Measurements from ENCODE around the gene RPS23.
"Not testable (repeated sequence)": the region's sequence is repeated elsewhere in the genome, so short reads cannot be mapped to it uniquely, and the experiment has no call there.

The RPS23 gene

DNA sequence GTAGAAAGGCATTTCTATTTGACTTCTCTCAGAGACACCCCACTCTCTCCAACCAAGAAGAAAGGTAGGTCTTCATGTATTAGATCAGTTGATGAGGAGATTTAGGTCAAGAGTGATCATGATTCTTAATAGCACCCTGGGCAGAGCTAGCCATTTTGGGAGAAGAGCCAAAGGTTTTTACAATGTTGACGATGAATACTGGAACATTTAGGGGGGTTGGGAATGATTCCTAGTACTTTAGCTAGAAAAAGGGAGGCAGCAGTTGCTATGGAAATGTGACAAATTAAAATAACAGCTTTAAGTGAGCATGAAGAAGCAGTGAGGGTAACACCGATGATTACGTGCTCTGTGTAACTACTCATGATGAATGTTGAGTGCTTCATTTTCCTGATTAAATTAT is 9.5 kb upstream of the RPS23 start:
- Histone ChIP-seq H3K4me3 (ENCODE audit: low read length) (no peak overlapping the region), H3K27me3 (replicated peaks; ENCODE audit: control insufficient read depth, insufficient read depth, low read length) (no peaks in the 10 kb centered on the region), H3K9ac (ENCODE audit: low read length) (no peak overlapping the region), H3K4me1 (ENCODE audit: control insufficient read depth, insufficient read depth, low read length) (peaks cover 2% of the 10 kb centered on the region), H3K9me3 (ENCODE audit: control insufficient read depth, low read length) (no peaks in the 10 kb centered on the region), H3K36me3 (ENCODE audit: control insufficient read depth, insufficient read depth, low read length, severe bottlenecking) (no peaks in the 10 kb centered on the region)
- no peak for DNase-seq (ENCODE audit: low read depth)

DNA sequence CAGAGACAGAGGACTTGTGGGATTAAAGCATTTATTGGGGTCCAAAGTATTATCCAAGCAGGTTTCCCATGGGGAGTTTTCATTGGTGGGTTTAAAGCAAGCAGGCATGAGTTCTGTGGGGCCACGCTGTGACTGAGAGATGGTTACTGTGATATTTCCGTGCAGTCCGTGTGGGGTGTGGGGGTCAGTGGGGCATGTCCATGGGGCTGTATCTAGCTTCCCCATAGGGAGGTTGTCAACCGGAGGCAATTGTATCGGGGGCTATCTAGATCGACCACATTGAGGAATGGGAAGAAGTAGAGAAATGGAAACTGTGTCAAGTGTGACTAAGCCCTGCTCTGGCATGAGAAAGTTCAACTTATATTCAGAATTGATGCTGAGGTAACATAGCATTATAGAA is 7.1 kb upstream of the RPS23 start:
- Histone ChIP-seq H3K36me3 (ENCODE audit: control insufficient read depth, insufficient read depth, low read length, severe bottlenecking) (no peaks in the 10 kb centered on the region), H3K9me3 (ENCODE audit: control insufficient read depth, low read length) (no peaks in the 10 kb centered on the region), H3K27me3 (replicated peaks; ENCODE audit: control insufficient read depth, insufficient read depth, low read length) (no peaks in the 10 kb centered on the region), H3K9ac (ENCODE audit: low read length) (no peak overlapping the region), H3K4me1 (ENCODE audit: control insufficient read depth, insufficient read depth, low read length) (peaks cover 5% of the 10 kb centered on the region), H3K4me3 (ENCODE audit: low read length) (no peak overlapping the region)
- no peak for DNase-seq (ENCODE audit: low read depth)

DNA sequence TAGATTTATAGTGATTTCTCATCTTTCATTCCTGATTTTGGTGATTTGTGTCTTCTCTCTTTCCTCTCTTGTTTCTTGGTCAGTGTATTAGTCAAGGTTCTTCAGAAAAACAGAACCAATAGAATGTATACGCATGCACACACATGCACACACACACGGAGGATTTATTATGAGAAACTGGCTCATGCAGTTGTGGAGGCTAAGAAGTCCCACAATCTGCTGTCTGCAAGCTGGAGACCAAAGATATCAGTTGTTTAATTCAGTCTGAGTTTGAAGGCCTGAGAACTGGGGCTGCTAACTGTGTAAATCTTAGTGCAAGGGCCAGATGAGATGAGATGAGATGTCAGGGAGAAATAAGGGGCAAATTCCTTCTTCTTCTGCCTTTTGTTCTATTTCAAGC is 5.7 kb upstream of the RPS23 start:
- no peak for DNase-seq (ENCODE audit: low read depth)
- no peaks in the 10 kb centered on the region for H3K27me3 ChIP-seq (replicated peaks; ENCODE audit: control insufficient read depth, insufficient read depth, low read length)
- H3K36me3 ChIP-seq (ENCODE audit: control insufficient read depth, insufficient read depth, low read length, severe bottlenecking) = no peaks in the 10 kb centered on the region
- no peak overlapping the region for H3K4me3 ChIP-seq (ENCODE audit: low read length)
- no peaks in the 10 kb centered on the region for H3K9me3 ChIP-seq (ENCODE audit: control insufficient read depth, low read length)
- no peak overlapping the region for H3K9ac ChIP-seq (ENCODE audit: low read length)
- peaks cover 5% of the 10 kb centered on the region for H3K4me1 ChIP-seq (ENCODE audit: control insufficient read depth, insufficient read depth, low read length)

DNA sequence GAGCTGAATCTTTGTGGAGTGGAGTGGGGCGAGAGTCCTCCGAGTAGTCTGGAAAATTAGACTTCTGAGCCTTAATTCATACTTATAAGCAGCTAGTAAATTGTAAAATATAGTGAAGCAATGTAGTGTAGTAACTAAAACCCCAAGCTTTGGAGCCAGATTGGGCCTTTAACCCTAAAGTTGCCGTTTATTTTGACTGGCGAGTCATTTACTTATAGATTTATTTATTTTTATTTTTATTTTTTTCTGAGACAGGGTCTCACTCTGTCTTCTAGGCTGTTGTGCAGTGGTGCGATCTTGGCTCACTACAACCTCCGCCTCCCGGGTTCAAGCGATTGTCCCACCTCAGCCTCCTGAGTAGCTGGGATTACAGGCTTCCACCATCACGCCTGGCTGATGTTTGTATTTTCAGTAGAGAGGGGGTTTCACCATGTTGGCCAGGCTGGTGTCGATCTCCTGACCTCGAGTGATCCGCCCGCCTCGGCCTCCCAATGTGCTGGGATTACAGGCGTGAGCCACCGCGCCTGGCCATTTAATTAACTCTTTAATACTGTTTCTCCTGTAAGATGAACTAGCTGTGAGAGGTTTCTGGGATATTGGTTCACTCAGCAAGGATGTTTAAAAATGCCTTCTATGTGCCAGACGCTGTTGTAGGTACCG is 687 bp upstream of the RPS23 start:
- Histone ChIP-seq H3K9me3 (ENCODE audit: control insufficient read depth, low read length) (no peaks in the 10 kb centered on the region), H3K36me3 (ENCODE audit: control insufficient read depth, insufficient read depth, low read length, severe bottlenecking) (peaks cover 28% of the 10 kb centered on the region), H3K9ac (ENCODE audit: low read length) (peak overlapping the region; percentile 100), H3K4me1 (ENCODE audit: control insufficient read depth, insufficient read depth, low read length) (peaks cover 23% of the 10 kb centered on the region), H3K4me3 (ENCODE audit: low read length) (peak overlapping the region; percentile 100), H3K27me3 (replicated peaks; ENCODE audit: control insufficient read depth, insufficient read depth, low read length) (no peaks in the 10 kb centered on the region)
- no peak for DNase-seq (ENCODE audit: low read depth)

DNA sequence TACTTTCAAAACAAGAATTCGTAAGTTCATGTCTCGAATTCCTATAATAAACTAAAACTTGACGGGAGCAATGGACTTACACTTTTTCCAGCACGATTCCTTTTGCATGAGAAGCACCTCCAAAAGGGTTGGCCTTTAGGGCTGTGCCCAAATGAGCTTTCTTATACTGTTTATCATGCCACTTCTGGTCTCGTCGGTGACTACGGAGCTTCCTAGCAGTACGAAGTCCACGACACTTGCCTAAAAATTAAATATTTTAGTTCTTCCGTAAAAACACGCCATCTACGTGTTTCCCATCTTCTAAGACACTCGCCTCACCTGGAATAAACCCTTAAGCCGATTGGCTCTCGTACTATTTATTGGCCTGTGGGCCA is 554 bp downstream of the RPS23 start:
- DNase-seq (ENCODE audit: low read depth) = peak; percentile 28
- Histone ChIP-seq H3K36me3 (ENCODE audit: control insufficient read depth, insufficient read depth, low read length, severe bottlenecking) (peaks cover 29% of the 10 kb centered on the region), H3K4me1 (ENCODE audit: control insufficient read depth, insufficient read depth, low read length) (peaks cover 28% of the 10 kb centered on the region)

DNA sequence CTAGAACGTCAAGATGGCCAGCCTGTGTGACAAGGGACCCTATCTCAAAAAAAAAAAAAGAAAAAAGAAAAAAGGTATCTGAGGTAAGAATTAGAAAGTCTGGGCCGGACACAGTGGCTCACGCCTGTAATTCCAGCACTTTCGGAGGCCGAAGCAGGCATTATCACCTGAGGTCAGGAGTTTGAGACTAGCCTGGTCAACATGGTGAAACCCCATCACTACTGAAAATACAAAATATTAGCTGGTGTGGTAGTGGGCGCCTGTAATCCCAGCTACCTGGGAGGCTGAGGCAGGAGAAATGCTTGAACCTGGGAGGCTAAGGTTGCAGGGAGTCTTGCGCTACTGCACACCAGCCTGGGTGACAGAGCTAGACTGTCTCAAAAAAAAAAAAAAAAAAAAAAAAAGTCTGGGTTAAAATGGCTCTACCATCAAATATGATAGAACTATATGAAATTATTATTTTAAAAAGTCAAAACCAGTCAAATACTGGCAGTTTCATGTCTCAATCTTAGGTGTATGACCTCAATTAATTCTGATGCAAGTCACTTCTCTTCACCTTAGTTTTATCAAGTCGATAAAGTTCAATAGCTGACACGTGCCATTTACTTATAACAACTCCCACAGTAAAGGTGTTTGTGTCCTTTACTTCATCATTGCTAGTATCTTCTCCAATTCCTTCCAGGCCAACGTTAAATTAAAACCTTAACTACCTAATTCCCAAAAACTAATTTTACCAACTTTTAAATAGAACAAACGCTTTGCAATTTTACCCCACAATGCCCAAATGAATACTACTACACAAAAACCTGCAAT is 1.1 kb downstream of the RPS23 start:
- Histone ChIP-seq H3K9ac (ENCODE audit: low read length) (peak overlapping the region; percentile 100), H3K4me1 (ENCODE audit: control insufficient read depth, insufficient read depth, low read length) (peaks cover 28% of the 10 kb centered on the region), H3K4me3 (ENCODE audit: low read length) (peak overlapping the region; percentile 100), H3K36me3 (ENCODE audit: control insufficient read depth, insufficient read depth, low read length, severe bottlenecking) (peaks cover 29% of the 10 kb centered on the region), H3K9me3 (ENCODE audit: control insufficient read depth, low read length) (no peaks in the 10 kb centered on the region), H3K27me3 (replicated peaks; ENCODE audit: control insufficient read depth, insufficient read depth, low read length) (no peaks in the 10 kb centered on the region)
- no peak for DNase-seq (ENCODE audit: low read depth)

More for the DNA sequence above, 554 bp downstream of the RPS23 start:
- Histone ChIP-seq H3K4me3 (ENCODE audit: low read length) (peak overlapping the region; percentile 100), H3K27me3 (replicated peaks; ENCODE audit: control insufficient read depth, insufficient read depth, low read length) (no peaks in the 10 kb centered on the region), H3K9me3 (ENCODE audit: control insufficient read depth, low read length) (no peaks in the 10 kb centered on the region), H3K9ac (ENCODE audit: low read length) (peak overlapping the region; percentile 100)

DNA sequence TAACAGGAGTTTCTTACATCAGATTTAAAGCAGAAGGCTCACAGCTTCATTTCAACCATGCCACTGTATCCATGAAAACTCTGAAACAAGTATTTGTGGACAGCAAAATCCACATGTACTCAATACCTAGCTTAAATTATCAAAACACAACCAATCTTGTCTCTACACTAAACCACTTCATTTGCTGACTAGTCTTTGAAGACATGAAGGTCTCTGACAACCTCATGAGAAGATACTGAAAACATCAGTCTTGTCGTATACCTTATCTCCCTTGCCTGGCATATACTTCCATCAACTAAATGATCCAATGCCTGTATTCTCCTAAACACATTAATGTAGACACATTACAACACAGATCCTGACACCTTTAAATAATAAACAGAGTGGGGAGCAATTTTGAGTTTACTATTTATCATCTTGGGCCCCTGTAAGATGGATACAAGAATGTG is 2.9 kb downstream of the RPS23 start:
- Histone ChIP-seq H3K27me3 (replicated peaks; ENCODE audit: control insufficient read depth, insufficient read depth, low read length) (no peaks in the 10 kb centered on the region), H3K4me3 (ENCODE audit: low read length) (no peak overlapping the region), H3K9ac (ENCODE audit: low read length) (no peak overlapping the region), H3K4me1 (ENCODE audit: control insufficient read depth, insufficient read depth, low read length) (peaks cover 25% of the 10 kb centered on the region), H3K36me3 (ENCODE audit: control insufficient read depth, insufficient read depth, low read length, severe bottlenecking) (peaks cover 29% of the 10 kb centered on the region), H3K9me3 (ENCODE audit: control insufficient read depth, low read length) (no peaks in the 10 kb centered on the region)
- DNase-seq (ENCODE audit: low read depth) = no peak

DNA sequence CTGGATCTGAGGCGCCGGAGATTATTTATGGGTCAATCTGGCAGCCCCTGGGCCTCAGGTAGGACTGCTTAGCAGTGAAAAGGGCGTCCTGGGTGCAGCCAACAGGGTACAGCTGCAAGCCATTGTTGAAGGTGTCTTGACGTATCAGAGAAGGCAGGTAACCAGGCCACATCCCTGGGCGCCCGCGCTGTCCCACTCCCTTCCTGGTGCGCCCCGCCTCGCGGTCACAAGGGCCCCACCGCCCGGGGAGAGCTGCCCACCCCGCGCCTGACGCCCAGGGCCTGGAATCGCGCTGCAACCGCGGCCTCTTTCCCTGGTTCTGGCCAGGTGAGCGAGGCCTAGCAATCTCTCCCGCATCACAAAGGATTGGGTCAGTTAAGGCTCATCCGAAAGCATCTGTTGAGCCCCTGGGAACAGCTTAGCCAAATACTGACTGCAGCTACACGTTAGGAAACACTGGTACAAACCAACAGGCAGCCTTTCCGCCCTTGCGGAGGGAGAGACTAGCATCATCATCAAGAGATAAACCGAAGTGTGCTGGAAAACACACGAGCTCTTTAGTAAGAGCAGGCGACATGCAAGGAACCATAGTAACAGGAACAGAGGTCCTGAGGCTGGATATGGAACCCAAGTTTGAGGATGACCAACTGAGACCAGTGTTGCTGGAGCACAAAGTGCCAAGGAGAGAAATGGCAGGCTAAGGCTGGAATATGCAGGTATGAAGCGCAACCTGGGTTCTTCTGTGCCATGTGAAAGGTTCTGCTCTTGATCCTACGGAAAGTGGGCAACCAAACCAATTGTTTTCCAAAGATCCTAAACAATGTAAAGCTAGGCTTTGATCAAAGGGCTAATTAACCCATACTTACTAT is 3.6 kb downstream of the RPS23 start:
- Histone ChIP-seq H3K4me3 (ENCODE audit: low read length) (no peak overlapping the region), H3K27me3 (replicated peaks; ENCODE audit: control insufficient read depth, insufficient read depth, low read length) (no peaks in the 10 kb centered on the region), H3K4me1 (ENCODE audit: control insufficient read depth, insufficient read depth, low read length) (peaks cover 25% of the 10 kb centered on the region), H3K9ac (ENCODE audit: low read length) (no peak overlapping the region), H3K36me3 (ENCODE audit: control insufficient read depth, insufficient read depth, low read length, severe bottlenecking) (peaks cover 29% of the 10 kb centered on the region), H3K9me3 (ENCODE audit: control insufficient read depth, low read length) (no peaks in the 10 kb centered on the region)
- no peak for DNase-seq (ENCODE audit: low read depth)

DNA sequence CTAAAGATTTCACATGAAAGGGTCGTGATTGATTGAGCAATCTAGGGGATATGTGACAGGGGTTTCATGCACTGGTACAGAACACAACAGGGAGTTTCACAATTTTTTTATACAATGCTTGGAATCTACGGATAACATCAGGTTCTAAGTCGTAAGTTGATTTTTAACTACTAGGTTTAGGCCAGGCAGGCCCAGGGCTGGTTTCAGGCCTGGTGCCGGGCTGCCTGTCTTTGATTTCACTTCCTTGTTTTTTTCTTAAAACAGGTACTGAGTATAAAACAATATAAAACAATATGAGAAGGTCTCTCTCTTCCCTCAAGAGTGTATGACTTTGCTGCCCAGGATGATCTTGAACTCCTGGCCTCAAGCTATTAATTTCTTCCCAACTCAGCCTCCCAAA is 4.7 kb downstream of the RPS23 start:
- not testable (repeated sequence) for H3K9ac ChIP-seq (ENCODE audit: low read length); H3K4me3 ChIP-seq (ENCODE audit: low read length); DNase-seq (ENCODE audit: low read depth); H3K9me3 ChIP-seq (ENCODE audit: control insufficient read depth, low read length); H3K27me3 ChIP-seq (replicated peaks; ENCODE audit: control insufficient read depth, insufficient read depth, low read length)
- peaks cover 25% of the 10 kb centered on the region for H3K4me1 ChIP-seq (ENCODE audit: control insufficient read depth, insufficient read depth, low read length)
- peaks cover 31% of the 10 kb centered on the region for H3K36me3 ChIP-seq (ENCODE audit: control insufficient read depth, insufficient read depth, low read length, severe bottlenecking)

DNA sequence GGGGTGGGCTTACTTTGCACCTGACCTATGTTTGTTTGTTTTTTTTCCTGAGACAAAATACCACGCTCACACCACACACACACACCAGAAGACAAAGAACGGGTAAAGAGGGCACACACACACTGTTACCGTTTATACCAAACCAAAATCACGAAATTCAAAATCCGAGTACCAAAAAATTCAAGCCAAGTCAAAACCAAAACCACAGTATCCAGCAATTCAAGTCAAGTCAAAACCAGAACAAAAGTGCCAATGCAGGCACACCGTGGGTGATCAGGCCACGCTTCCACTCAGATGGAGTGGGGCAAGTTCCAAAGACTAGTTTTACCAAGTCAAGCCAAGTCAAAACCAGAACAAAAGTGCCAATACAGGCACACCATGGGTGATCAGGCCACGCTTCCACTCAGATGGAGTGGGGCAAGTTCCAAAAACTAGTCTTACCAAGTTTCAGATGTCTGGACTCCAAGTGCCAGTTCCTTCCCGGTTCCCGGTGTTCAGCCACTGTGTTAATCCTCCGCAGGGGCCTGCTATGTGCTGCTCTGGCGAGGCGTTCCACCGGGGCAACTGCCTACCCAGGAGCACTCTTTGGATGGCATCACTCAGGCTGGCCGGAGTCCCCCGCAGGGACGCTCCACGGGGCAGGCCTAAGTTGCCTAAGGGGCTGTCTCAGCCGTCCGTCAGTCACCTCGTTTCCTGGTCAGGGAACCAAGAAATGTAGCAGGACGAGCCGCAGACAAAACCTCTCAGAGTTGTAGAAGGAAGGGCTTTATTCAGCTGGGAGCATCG is 5.4 kb downstream of the RPS23 start:
- Histone ChIP-seq H3K36me3 (ENCODE audit: control insufficient read depth, insufficient read depth, low read length, severe bottlenecking) (peaks cover 35% of the 10 kb centered on the region), H3K4me1 (ENCODE audit: control insufficient read depth, insufficient read depth, low read length) (peaks cover 25% of the 10 kb centered on the region)
- not testable (repeated sequence) for H3K4me3 ChIP-seq (ENCODE audit: low read length); DNase-seq (ENCODE audit: low read depth); H3K9ac ChIP-seq (ENCODE audit: low read length); H3K27me3 ChIP-seq (replicated peaks; ENCODE audit: control insufficient read depth, insufficient read depth, low read length); H3K9me3 ChIP-seq (ENCODE audit: control insufficient read depth, low read length)
